Loucy (cell line): ENCODE results near the gene CDKL4.

ENCODE experiments used
- EZH2phosphoT487 ChIP-seq: fragments of 200-600 bp; IDR thresholded peaks from 2 replicates; pipeline ENCODE4 v1.6.1; 2018; ENCODE audit warnings: antibody characterized with exemption, mild to moderate bottlenecking, moderate library complexity, borderline replicate concordance
- TF ChIP-seq, protein P1 (sequence below): fragments of 200-600 bp; sonication (generic); conservative IDR thresholded peaks from 2 replicates; pipeline ENCODE4 v1.5.1; 2014; ENCODE audit warnings: mild to moderate bottlenecking, antibody characterized with exemption, low read length

- TF ChIP-seq, protein P1, sequence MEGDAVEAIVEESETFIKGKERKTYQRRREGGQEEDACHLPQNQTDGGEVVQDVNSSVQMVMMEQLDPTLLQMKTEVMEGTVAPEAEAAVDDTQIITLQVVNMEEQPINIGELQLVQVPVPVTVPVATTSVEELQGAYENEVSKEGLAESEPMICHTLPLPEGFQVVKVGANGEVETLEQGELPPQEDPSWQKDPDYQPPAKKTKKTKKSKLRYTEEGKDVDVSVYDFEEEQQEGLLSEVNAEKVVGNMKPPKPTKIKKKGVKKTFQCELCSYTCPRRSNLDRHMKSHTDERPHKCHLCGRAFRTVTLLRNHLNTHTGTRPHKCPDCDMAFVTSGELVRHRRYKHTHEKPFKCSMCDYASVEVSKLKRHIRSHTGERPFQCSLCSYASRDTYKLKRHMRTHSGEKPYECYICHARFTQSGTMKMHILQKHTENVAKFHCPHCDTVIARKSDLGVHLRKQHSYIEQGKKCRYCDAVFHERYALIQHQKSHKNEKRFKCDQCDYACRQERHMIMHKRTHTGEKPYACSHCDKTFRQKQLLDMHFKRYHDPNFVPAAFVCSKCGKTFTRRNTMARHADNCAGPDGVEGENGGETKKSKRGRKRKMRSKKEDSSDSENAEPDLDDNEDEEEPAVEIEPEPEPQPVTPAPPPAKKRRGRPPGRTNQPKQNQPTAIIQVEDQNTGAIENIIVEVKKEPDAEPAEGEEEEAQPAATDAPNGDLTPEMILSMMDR, result no peak
- no peak for TF ChIP-seq EZH2phosphoT487
Measured at GRCh38 chr2:39178756-39179155, 65.0 kb downstream of the CDKL4 start.
